GM19099 (cell line): ENCODE results near the gene RBMS1.

Experiments
- POLR2A ChIP-seq: IDR thresholded peaks from 3 replicates; pipeline ENCODE4 v1.6.1; 2011; ENCODE audit warnings: low read depth; ENCODE audit not compliant: insufficient read length; ENCODE audit errors: extremely low read depth

Gene RBMS1

GRCh38 chr2:160507464-160507863 is 13.9 kb upstream of the RBMS1 start:
- no peak for TF ChIP-seq POLR2A

- no peak for TF ChIP-seq POLR2A
These were observed 13.4 kb upstream of the RBMS1 start for GRCh38 chr2:160507046-160507407.

GRCh38 chr2:160506371-160507045 is 12.9 kb upstream of the RBMS1 start:
- no peak for TF ChIP-seq POLR2A

DNA sequence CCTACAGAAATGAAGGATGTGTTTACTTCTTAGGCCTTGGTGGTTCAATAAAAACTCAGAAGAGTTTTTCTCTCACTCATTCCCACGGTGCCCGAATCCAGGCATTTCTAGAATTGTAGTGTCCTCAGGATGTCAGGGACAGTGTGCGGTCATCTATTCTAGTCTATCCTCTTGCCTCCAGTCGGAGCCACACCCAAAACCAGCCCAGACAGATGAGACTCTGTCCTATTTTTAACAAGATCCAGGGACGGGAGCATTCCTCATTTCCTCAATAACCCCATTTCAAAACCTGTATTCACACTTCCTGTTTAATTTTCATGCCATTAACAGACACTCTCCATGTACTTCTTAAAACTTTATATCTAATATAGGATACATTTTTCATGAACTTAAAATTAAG is 11.6 kb upstream of the RBMS1 start:
- TF ChIP-seq POLR2A: no peak

DNA sequence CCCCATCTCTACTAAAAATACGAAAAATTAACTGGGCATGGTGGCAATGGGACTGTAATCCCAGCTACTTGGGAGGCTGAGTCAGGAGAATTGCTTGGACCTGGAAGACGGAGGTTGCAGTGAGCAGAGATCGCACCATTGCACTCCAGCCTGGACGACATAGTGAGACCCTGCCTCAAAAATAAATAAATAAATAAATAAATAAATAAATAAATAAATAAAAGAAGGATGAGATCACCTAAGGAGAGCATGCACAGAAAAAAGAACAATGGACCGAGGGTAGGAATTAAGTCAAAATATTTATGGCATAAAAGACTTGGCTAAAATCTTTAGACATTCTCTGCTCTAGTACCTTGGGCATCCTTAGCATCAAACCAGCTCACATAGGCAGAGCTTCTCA is 8.9 kb upstream of the RBMS1 start:
- TF ChIP-seq POLR2A: no peak

DNA sequence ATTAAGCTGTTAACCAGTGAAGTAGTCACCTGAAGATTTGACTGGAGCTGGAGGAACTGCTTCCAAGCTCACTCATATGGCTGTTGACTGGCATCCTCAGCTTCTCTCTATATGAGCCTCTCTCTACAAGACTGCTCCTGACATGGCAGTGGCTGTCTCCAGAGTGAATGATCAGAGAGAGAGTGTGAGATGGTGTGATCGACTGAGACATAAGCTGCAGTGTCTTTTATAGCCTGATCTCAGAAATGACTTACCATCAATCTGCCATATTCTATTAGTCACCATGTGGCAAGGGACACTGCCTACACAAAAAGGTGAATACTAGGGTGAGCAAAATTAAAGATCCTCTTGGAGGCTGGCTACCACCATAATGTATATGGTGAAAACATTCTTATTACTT is 7.8 kb upstream of the RBMS1 start:
- TF ChIP-seq POLR2A: no peak

DNA sequence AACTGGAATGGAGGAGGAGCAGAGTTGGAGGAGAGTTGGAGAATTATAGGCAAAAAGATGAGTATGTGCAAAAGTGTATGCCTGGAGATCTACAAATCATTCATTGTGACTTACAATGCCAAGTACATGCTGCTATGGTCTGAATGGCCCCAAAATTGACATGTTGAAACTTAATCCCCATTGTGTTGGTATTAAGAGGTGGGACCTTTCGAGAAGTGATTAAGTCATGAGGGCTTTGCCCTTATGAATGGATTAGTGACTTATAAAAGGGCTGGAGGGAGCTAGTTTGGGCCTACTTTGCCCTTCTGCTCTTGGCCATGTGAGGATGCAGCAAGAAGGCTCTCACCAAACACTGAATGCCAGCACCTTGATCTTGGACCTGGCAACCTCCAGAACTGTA is 6.3 kb upstream of the RBMS1 start:
- TF ChIP-seq POLR2A: no peak

DNA sequence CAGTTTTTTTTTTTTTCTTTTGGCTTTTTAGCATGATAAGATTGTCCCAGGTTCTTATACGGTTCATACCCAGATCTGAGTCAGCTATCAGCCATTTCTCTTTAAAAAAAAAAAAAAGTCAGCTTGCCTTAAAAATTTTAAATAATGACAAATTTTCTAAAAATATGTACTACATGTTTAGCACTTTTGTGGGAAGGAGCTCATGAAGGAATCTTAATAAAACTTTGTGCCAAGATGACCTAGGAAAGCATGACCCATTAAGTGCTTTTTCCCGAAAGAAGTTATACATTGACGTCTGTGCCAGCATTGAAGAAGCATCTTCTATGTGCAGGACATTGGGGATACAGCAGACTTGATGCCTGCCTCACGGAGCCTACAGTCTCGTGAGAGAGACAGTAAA is 4.5 kb upstream of the RBMS1 start:
- no peak for TF ChIP-seq POLR2A

DNA sequence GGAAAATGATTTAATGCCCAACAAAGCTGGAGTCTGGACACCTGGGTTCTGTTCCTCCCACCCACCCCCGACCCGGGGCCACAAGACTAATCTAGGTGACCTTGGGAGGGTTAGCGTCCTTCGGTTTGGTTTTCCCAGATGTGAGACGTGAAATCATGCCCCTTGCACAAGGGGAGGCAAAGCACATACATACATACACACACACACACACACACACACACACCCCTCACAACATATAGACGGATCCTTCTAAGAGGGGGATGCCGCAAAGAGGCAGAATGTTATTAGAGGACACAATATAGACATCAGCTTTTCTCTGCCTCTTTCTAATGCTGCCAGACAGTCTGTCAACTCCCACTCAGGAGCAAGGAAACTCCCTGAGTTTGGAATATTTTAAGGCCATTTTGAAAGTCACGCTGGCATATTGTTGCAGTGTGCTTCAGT is 616 bp upstream of the RBMS1 start:
- TF ChIP-seq POLR2A: no peak

DNA sequence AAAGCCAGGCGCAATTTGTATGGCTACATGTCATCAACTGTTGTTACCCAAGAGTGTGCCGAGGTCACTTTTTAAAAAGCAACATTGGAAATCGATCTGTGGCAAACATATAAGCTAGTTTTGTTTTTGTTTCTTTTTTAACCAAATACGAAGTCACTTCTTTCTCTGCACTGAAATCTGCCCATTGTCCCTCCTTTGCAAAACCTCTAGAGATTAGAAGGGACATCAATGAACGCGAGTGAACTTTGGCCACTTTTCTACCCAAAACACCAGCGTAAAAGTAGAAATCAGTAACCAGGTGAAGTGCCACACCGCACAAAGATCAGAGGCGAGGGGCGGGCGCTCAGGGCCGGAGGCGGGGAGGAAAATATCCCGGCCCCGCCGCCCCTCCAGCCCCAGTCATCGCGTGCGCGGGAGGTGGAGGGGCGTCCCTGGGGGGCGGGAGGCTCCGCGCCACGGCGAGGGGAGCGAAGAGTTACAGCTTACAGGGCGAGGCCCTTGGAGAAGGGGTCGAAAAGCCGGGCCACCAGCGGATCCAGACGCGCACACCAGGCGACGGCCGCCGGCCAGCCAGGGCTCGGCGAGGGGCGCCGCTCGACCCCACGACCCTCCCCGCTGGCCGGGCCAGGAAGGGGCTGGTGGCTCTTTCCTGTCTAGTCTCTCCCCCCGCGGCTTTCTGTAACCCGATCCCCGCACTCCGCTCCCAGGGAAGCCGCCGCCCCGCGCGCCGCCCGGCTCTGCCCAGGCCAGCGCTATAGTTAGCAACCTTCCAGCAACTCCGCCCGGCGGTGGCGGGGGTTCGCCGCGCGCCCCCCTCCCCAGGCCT is 993 bp downstream of the RBMS1 start:
- TF ChIP-seq POLR2A: no peak

- TF ChIP-seq POLR2A: no peak
These were observed 1.7 kb downstream of the RBMS1 start for GRCh38 chr2:160491911-160492371.

- TF ChIP-seq POLR2A: no peak
These were observed 2.6 kb downstream of the RBMS1 start for GRCh38 chr2:160490733-160491685.

GRCh38 chr2:160489111-160489510 is 4.5 kb downstream of the RBMS1 start:
- TF ChIP-seq POLR2A: no peak

DNA sequence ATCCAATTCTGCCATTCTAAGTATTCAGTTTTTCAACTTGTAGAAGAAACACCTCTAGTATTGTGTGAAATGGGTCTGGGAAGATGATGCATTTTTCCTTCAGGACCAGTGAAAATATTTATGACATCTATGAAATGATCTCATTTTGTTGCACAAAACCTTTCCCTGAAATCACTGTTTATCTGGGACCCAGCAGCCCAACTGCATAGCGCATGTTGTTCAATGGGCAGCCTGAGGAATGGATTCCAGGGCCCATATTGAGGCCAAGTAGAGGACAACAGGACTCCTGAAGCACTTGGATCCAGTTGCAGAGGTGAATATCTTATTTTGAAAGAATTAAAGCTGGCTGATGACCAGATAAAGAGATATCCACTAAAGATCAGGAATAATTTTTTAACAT is 7.3 kb downstream of the RBMS1 start:
- TF ChIP-seq POLR2A: no peak

DNA sequence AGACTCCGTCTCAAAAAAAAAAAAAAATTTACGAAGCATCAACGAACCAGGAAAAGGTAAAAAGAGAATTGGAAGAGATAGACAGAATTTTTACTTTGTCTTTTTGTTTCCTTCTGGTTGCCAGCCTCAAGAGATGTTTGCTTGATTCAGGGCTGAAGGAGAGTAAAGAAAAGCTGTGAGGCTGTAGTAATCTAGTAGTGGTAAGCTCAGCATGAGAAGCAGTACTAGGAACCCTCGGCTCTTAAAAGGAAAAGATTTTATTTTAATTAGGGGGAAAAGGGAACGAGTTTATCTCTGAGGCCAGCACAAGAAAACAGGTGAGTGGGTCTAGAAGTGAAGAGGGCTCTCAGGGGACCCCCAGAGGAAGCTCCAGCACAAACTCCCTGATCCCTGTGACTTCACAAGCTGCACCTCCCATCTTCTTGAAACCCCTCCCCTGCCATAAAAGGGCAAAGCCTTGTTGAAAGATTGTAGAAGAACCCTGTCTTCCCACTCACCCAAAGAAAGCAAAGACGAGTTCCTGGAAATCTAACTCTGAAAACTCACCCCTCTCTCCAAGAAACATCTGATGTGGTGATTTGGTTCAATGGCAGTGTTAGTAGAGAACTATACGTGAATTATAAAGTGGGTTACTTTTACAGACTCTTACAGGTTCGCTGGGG is 8.6 kb downstream of the RBMS1 start:
- no peak for TF ChIP-seq POLR2A
